Nucleus accumbens (tissue), 56 donors: ENCODE measurements around the gene EXOC4.
"Not testable (repeated sequence)": the region's sequence is repeated elsewhere in the genome, so short reads cannot be mapped to it uniquely, and the experiment has no call there.

Experiments
- DNase-seq, 56 donors: peaks; one replicate each; lab custom pipeline; 2025; lab: John Stamatoyannopoulos, UW

The EXOC4 gene

DNA sequence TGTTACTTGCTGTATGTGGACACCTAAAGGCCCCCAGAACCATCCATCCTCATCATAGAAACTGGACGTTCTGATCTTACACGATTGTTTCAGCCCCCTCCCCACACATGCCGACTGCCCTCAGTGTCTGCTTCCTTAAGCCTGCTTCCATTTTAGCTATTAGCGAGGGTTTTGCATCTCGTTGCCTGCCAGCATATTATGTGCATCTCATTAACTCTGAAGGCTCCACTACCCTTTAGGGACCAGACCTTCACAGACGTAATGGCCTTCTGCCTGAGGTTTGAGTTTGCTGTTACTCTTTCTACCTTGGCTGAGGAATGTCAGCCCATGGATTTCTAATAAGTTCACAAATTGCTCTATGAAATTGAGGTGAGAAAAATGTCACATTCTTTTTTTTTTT, 820.4 kb downstream of the EXOC4 start:
- DNase-seq: no peak

DNA sequence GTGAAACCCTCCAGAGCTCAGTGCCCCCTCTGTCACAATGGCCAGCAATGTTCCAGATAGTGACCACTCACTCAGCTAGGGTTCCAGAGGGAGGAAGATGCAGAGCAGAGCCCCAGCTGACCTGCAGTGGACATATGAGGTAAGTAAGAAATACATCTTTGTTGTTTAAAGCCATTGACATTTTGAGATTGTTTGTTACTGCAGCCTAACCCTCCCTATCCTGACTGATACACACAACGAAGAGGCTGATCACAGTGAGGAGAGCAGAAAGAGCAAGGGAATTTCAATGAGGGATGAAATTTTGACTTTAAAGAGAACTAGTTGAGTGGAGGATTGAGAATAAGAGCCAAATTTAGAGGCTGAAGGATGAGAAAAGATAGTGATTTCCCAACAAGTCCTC, 822.9 kb downstream of the EXOC4 start:
- DNase-seq: no peak

DNA sequence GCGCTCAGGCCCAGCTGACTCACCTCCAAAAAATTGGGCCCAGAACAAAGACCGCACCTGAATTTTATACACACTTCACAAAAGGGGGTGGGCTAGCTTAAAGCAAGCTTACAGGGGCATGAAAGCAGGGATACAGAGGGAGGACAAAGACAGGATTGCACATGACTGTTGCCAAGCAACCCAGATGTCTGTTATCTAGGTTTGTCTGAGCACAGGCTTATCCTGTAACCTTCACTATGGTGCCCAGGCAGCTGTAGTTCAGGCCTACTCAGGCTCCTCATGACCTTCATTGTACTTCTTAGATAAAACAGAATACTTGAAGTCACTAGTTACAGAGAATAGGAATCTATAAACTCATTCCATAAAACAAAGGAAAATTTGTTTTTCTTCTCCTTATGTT, 824.7 kb downstream of the EXOC4 start:
- DNase-seq: not testable (repeated sequence)

DNA sequence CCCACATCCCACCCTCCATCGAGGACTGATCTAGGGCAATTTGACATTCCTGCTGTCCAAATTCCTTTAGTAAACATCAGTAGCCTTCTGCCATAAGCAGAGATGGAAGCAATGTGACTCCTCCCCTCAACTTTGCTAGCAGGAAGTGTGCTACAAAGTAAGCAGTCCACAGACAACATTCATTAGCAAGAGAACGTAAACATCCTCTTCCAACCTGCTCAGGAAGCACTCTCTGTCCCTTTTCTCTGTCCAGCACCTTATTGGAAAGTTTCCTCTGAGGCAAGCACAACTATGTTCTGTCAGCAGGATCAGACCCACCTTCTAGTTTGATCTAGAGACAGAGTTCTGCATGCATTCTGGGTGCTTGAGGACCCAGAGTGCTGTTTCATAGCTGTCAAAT, 826.1 kb downstream of the EXOC4 start:
- DNase-seq: no peak

DNA sequence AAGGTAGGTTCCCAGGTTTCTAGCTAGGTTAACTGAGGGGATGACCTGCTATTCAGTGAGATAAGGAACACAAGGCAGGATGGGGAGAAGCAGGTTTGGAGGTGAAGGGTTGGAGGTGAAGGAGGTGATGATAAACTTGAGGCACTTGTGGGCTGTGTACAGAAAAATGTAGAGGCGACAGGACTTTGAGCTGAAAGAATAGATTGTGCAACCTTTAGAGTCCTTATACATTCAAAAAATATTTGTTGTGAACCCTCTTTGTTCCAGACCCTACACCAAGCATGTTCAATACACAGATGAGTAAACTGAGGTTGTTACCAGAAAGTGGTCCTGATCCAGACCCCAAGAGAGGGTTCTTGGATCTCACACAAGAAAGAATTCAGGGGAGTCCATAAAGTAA, 828.8 kb downstream of the EXOC4 start:
- DNase-seq: no peak

DNA sequence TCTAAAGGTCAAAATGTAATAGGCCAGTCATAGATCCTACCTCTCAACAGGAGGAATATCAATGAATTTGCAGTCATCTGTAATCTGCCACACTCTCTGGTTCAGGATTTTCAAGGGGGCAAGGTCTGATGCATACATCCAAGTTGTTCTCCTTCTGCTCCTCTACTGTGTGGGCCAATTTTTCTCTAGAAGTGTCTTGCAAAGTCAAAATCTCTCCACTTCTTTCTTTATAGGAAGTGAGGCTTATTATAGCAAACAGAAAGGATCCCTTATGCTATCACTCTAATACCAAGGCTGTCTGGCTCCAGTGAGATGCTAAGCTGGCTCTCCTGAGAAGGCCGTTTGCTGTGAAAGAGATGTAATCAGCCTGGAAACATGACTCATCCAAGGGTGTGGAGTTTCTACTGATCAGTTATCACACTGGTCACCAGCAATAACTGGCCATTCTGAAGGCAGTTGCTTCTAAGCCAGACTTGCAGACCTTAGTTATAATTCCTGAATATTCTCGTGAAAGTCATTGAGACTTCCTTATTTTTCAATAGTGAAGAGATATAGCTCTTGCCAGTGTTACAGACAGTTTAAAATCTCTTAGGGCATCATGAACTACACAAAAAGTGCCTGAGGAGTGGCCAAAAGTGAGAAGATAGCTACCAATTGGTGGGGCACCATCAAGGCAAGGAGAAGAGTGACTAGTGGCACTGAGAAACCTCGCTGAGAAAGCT, 831.0 kb downstream of the EXOC4 start:
- no peak for DNase-seq

DNA sequence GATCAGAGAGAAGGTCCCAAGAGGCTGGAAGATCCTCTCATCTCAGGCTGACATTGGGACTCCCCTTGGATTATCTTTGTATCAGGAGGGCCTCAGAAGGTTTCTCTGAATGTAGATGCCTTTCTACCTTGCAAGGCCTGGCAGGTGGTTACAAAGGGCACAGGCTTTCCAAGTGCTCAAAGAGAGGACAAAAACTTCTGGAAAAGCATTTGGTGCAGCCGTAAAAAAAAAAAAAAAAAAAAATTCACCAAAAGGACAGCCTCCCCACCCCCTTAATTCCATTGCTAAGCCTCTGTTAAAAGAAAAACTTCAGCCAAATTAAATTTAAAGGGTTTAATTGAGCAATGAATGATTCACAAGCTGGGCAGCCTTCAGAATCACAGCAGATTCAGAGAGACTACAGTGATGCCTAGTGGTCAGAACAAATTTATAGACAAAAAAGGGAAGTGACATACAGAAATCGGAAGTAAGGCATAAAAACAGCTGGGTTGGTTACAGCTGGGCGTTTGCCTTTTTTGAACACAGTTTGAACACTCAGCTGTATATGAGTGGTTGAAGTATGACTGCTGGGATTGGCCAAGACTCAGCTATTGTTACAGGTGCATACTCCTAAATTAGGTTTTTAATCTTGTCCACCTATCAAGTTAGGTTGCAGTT, 831.7 kb downstream of the EXOC4 start:
- no peak for DNase-seq

DNA sequence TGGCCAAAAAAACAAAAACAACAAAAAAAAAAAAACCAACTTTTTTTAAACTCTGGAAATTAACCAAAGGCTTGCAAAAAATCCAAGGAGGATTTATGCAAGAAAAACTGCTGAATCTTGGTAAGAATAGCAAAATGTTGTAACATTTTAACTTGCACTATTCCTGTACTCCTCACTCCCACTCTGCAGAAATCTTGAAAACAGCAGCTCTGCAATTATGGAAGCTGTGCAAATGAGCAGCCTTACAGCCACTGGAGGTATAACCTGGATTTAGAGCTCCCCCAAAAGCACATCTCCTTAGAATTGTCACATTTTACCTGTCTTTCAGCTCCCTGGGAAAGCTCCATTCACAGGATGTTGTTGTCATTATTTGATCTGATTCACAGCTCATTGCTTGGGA, 832.4 kb downstream of the EXOC4 start:
- peak in 16 of 56 donors; percentile 3 to 66 (median 13) for DNase-seq

DNA sequence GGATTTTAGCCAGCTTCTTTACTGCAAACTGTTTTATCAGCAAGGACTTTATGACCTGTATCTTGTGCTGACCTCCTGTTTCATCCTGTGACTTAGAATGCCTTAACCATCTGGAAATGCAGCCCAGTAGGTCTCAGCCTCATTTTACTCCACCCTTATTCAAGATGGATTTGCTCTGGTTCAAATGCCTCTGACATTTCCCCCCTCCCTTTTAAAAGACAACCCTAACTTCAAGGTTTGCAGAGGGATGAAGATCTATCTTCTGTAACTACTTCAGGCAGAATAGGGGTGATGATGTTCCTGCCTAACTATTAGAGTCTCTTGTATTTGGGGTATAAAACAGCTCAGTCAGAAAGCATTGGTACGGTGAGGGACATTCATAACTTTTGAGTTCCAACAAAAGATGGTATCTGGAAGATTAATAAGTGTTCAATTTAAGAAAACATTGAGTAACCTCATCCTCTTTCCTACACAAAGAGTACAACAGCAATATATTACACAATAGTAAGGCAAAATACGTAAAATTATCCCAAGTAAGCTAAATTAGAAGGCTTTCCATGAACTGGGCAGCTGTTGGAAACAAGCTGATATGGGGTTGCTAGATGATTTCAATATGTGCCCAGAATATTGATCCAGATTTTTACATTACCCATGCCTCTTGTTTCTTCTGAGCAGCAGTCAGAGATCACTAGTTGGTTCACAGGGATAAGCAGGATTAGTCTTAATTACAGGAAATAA, 834.3 kb downstream of the EXOC4 start:
- no peak for DNase-seq

DNA sequence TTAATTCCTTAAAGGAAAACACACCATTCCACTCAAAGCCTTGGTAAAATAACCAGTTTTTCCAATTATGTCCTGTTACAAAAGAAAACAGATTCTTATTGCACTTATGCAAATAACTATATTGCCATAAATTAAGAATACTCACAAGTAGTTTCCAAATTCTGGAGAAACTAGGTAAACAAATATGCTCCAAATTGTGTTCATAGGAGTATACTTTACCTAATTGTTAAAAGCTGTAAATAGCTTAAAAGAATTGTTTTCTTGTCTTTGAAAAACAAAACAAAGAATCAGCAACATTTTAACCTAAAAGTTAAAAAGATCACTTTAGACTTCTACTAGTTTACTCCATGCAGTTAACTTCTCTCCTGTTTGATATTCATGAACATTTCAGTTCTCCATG, 835.3 kb downstream of the EXOC4 start:
- DNase-seq: no peak

DNA sequence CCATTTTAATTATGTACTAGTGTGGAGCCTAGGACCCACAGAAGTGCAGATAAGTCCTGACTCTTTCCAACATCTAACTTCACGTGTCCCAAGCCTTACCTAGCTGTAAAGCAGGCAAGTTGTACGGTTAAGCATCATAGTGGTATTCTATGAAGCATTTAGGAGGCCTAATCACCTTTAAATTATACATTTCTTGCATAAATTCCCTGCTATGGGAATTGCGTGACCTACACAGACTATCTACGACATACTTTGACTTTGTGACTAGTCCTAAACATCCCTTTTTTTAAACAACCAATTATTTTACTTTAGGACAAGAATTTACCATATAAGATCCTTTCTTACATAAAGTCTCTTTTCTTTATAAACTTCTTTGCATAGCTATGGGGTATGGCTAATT, 836.6 kb downstream of the EXOC4 start:
- DNase-seq: no peak

DNA sequence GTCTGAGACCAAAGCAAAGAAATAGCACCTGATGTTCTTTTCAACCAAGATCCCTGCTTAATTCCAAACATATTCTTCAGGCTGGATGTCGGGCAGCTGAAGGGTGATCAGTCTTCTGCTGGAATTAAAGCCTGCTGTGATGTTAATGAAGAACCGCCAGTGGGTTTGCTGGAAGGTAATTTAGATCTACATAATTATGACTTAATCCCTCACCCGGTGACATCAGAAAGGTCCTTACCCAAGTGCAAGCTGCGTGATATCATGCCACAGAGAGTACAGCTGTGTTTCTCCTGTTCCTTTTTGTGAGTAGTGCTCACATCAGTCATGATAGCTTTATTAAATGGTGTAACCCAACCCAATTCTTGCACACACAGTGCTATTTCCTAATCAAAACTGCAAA, 845.2 kb downstream of the EXOC4 start:
- no peak for DNase-seq

DNA sequence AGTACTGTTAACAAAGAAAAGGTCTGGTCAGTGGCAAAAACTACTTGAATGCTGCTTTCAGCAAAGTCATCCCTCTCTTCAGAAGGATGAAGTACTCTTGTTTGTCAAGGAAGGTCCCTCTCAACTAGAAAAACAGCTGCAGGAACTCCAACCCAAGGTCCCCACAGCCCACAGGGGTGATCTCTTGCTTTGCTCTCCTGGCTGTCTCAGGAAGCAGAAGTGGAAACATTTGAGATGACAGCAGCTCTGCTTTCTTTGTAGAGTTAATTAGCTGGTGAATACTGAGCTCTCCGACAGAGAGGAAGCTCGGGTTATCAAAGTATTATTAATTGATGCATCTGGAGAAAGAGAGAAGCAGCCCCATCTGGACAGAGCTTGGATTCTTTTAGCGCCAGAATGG, 848.8 kb downstream of the EXOC4 start:
- DNase-seq: no peak

DNA sequence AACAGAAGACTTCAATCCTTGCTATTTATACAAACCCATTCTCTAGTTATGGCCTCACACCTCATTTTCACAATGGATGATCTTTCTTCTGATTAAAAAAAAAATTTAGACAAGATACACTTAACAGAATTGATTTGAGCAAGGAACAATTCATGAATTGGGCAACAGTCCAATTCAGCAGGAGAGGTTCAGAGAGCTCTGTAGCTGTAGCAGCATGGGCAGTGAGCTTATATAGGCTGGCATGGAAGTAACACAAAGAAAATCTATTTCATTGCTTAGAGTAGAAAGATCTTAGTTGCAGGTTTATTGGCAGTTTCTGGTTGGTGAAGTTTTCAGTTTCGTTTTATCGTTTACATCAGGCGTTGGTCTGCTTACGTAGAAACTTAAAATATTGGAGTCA, 851.3 kb downstream of the EXOC4 start:
- no peak for DNase-seq

DNA sequence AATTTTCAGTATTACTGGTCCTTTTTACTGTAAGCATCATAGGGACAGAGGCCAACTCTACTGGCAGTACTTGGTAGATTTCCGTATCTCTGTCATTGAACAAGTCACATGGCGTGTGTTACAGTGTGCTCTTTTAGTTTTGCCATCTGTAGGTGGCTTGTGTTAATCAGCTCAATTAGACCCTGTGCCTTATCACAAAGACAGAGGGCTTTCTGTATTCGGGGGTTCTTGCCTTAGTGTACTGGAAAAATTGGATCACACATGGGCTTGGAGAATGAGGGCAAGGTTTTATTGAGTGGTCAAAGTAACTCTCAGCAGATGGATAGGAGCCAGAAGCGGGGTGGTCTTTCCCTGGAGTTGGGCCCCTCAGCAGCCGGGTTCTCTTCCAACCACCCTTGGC, 853.0 kb downstream of the EXOC4 start:
- DNase-seq: peak in 1 of 56 donors; percentile 3

DNA sequence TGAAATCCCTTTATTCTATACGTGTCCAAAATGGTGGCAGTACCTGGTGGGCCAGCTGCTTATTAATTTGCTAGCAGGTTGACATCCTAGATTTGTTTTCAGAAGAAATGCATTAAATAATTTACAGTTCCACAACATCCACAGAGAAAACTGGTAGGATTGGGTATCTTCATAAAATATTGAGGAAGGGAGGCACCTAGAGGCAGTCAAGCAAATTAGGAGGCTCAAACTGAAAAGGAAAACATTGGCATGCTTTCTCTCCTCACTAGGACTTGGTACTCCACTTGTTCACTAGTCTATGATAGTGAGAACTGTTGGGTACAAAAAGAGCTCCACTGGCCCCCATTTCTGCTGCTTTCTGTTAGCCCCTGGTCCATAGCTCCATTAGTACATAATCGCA, 855.9 kb downstream of the EXOC4 start:
- DNase-seq: no peak

DNA sequence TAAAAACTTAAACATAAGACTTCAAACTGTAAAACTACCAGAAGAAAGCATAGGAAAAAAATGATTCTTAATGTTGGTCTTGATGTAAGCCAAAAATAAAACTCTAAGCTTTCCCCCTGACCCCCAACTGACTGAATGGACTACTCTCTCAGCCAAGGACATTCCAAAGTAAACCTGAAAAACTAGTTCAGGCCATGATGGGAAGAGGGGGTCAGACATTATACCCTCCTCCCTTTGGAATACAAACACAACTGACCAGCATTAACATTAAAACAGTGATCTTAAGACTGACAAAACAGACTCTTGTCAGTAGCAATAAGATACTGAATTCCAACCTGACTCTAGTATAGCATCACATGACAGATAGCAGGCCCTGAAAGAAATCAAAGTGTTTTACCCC, 860.8 kb downstream of the EXOC4 start:
- no peak for DNase-seq

DNA sequence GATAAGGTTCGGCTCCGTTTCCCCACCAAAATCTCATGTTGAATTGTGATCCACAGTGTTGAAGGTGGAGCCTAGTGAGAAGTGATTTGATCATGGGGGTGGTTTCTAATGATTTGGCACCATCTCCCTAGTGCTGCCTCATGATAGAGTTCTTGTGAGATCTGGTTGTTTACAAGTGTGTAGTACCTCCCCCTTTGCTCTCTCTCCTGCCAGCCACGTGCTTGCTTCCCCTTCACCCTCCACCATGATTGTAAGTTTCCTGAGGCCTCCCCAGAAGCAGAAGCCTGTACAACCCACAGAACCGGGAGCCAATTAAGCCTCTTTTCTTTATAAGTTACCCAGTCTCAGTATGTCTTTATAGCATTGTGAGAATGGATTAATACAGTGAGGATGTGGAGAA, 862.1 kb downstream of the EXOC4 start:
- no peak for DNase-seq
